Urinary bladder (tissue), 4 donors: ENCODE measurements around the gene ALPG. TPM values are rescaled to one million over a fixed set of nuclear protein-coding genes. Genes with fewer than 3 reads are reported as not detected.
"Not testable (repeated sequence)": the region's sequence is repeated elsewhere in the genome, so short reads cannot be mapped to it uniquely, and the experiment has no call there.

Experiments used
- DNase-seq: peaks from one replicate; pipeline ENCODE4 v3.0.0-alpha.2; 2015; ENCODE audit errors: extremely low spot score
- H3K27ac ChIP-seq: one replicate; pipeline ENCODE4 v1.5.1; 2013; ENCODE audit warnings: low read depth, mild to moderate bottlenecking, moderate library complexity
- H3K36me3 ChIP-seq: one replicate; pipeline ENCODE4 v1.6.1; 2013; ENCODE audit warnings: mild to moderate bottlenecking, moderate library complexity; ENCODE audit not compliant: insufficient read depth
- H3K4me1 ChIP-seq: one replicate; pipeline ENCODE4 v1.6.1; 2013; ENCODE audit warnings: mild to moderate bottlenecking, moderate library complexity; ENCODE audit not compliant: insufficient read depth
- H3K4me3 ChIP-seq: one replicate; pipeline ENCODE4 v1.5.1; 2013; ENCODE audit warnings: low read depth, low read length
- WGBS: extraction: QIAGEN DNeasy Blood & Tissue Kit; methylation state at CpG from one replicate; pipeline ENCODE4 v1.1.7; 2013; 5-methylcytosine and 5-hydroxymethylcytosine counted together
- polyA plus RNA-seq: library from polyadenylated mRNA; stranded (reverse); fragments of 200-250 nt; gene quantifications from one replicate; pipeline ENCODE4 v1.2.3, GENCODE V29; 2013
- total RNA-seq: library from RNA; depleted of rRNA; stranded (reverse); fragments of >200 nt; gene quantifications from one replicate; pipeline ENCODE4 v1.2.3, GENCODE V29; 2014
- donor health status: healthy with polysubstance abuse.
- donor health status: healthy.

ALPG gene
- total and polyA plus RNA-seq, 2 donors: not detected

DNA sequence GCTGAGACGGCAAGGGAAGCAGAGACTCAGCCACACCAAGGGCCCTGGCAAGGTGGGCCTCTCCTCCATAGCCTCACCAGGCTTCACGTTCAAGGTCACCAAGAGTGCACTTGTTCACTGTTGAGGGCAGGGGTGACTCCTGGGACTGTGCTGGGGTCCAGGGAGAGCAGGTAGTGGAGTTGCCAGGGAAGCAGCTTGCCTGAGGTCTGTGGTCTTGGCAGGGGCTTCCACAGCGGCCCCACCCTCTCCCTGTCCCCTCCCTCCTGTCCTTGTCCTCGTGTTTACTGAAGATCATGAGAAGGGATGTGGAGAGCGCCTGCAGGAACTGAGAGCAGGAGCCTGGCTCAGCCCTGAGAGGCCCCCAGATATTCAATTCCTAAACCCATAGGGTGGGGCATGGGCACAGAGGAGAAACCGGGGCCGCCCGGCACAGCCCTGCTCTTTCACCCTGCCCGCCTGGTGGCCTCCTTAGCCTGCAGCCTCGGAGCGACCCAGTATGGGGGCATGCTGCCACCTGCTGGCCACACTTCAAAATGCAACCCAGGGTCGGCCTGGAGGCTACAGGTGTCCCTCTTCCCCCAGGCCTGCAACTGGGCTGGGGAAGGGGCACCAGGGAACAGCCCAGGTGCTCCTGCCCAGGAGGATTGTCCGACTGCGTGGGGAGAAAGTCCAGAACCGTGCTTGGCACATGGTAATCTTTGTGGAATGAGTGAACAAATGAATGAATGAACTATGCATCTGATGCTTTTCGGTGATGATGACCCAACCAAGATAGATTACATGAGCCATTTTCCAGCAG lies 33.8 kb downstream of the ALPG start:
- H3K27ac ChIP-seq, H3K4me1 ChIP-seq, H3K36me3 ChIP-seq, H3K4me3 ChIP-seq: not testable (repeated sequence)
- WGBS: 22% methylated on average over 15 of the region's 16 CpGs
- DNase-seq: peak; percentile 21

GRCh38 chr2:232441147-232441651 lies 34.6 kb downstream of the ALPG start:
- no peak overlapping the region for H3K27ac ChIP-seq
- 73% methylated on average over 12 of the region's 12 CpGs for WGBS
- no peak overlapping the region for H3K4me3 ChIP-seq
- no peak for DNase-seq
- H3K36me3 ChIP-seq: no peaks in the 10 kb centered on the region
- no peaks in the 10 kb centered on the region for H3K4me1 ChIP-seq

GRCh38 chr2:232441922-232442321 lies 35.3 kb downstream of the ALPG start:
- not testable (repeated sequence) for H3K27ac ChIP-seq, H3K36me3 ChIP-seq, H3K4me3 ChIP-seq, DNase-seq, H3K4me1 ChIP-seq
- WGBS: 88% methylated on average over 9 of the region's 10 CpGs

DNA sequence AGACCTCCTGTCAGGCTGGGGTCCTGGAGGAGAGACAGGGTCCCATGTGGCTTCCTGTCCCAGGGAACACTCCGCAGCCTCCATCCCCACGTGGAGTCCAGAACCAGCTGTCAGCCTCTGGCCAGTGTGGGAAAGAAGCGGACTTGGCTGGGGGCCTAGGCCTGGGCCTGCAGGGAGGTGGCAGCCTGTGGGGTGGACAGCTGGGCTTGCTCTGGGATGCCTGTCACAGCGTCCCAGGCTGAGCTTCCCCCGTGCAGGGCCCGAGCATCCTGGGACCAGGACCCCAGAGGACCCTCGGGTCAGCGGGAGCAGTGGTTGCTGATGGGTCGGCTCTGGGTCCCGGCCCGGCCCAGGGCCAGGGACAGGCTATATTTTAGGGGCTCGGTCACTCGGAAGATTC lies 35.8 kb downstream of the ALPG start:
- not testable (repeated sequence) for H3K4me3 ChIP-seq
- 52% methylated on average over 13 of the region's 13 CpGs for WGBS

DNA sequence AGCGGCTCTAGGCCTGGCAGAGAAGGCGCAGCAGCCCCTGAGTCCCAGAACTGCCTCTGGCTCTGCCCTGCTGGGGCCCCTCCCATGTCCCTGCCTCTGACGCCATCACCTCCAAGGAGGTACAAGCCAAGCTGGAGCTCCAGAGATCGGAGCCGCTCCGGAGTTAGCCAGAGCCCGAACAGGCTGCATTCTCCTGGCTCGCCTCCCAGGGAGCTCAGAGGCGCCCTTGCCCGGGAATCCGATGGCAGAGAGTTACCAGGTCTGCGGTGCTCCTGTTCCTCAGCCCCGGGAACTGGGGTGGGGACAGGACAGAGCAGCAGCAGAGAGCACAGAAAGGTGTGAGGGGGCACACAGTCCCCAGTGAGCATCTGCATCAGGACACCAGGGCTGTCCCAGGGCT lies 36.4 kb downstream of the ALPG start:
- not testable (repeated sequence) for H3K4me3 ChIP-seq, H3K4me1 ChIP-seq, DNase-seq, H3K27ac ChIP-seq, H3K36me3 ChIP-seq
- WGBS: 63% methylated on average over 12 of the region's 13 CpGs

More for the DNA sequence above, 35.8 kb downstream of the ALPG start:
- not testable (repeated sequence) for H3K36me3 ChIP-seq, H3K4me1 ChIP-seq, DNase-seq, H3K27ac ChIP-seq

DNA sequence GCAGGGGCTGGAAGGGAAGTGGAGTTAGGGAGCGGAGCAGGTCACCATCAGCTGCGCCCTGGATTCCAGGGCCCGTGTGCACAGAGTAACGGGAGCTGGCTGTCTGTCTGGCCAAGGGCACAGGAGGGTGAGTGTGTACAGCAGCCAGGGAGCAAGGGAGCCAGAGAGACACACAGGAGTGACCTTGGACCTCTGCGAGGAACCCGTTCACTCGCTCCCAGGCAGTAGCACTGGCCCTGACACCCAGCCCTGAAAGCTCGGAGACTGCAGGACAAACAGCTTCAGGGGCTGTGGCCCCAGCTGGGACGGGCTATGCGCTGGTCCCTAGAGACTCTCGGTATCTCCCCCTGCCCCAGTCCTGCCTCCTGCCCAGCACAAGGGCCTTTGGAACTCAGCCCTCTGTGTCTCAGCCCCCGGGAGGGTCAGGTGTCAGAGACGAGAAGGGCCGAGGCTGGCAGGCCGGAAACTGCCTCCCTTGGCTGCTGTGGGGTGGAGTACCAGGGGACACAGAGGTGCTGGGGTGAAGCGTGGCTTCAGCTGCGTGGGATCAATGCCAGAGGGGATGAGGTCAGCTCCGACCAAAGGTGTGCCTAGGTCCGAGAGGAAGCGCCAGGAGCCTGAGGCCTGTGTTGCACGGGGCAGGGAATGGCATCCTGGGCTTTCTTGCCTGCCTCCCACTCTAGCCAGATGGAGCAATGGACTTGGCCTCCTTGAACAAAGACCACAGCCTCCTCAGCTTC lies 37.2 kb downstream of the ALPG start:
- H3K4me3 ChIP-seq, H3K27ac ChIP-seq, DNase-seq, H3K4me1 ChIP-seq, H3K36me3 ChIP-seq: not testable (repeated sequence)
- 76% methylated on average over 16 of the region's 21 CpGs for WGBS

DNA sequence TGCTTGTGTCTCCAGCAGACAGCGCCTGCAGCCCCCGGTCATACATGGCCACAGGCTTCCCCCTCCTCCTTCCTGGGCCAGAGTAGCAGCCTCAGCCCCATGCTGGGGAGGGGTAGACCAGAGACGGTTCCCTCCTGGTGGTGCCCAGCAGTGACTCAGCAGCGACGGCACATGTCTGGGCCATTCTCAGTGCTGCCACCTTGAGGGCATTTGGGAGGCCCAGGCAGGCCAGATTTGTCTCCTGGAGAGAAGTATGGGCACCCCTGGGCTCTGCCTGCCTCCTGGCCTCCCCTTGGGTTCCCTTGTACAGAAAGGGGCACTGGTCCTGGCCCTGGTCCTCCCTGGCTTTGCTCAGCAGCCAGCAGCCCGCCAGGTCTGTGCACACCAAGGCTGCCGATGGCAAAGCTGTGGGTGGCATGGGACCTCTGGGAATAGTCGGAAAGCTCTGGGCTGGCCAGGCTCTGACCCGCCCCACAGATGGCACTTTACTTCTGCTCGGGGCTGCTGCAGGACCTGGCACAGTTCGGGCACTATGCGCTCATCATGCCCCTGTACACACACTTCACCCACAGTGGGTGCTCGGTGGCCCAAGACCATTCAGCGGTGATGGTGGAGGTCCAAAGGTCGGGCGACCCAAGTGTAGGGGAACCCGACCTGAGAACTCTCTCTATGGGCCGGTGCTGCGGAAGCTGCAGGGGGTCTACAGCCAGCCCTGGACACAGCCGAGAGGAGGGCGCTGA lies 37.9 kb downstream of the ALPG start:
- 82% methylated on average over 21 of the region's 21 CpGs for WGBS
- H3K4me1 ChIP-seq: no peaks in the 10 kb centered on the region
- no peak for DNase-seq
- H3K36me3 ChIP-seq: no peaks in the 10 kb centered on the region
- H3K4me3 ChIP-seq: no peak overlapping the region
- no peak overlapping the region for H3K27ac ChIP-seq

DNA sequence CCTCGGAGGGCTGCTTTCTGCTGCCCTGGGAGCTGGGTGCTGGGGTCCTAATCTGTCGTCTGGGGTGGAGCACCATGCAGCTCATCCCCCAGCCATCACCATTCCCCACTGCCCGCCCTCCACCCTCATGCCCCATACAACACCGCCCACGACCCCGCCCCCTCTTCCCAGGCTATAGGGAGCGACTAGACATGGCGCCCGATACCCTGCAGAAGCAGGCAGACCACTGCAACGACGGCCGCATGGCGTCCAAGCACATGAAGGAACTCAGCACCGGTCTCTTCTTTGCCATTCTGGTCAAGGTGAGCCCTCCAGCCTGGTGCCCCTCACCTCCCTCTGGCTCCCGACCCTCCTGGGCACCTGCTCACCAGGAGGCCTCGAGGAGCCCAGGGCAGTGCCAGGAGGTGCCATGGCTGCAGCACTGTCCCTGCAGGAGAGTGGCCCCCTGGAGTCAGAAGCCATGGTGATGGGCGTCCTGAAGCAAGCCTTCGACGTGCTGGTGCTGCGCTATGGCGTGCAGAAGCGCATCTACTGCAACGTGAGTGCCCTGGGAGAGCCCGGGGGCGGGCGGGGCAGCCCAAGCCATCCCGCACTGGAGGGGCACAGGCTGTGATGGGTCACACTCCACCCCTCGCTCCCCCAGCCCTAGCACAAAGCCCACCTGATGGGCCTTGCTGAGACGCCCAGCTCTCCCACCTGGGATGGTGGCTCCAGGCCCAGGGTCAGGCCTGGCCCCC lies 38.7 kb downstream of the ALPG start:
- not testable (repeated sequence) for H3K4me3 ChIP-seq, H3K4me1 ChIP-seq, H3K36me3 ChIP-seq, DNase-seq, H3K27ac ChIP-seq
- WGBS: 86% methylated on average over 28 of the region's 29 CpGs

- not testable (repeated sequence) for H3K4me1 ChIP-seq, H3K27ac ChIP-seq, DNase-seq, H3K36me3 ChIP-seq, H3K4me3 ChIP-seq
- WGBS: 25% methylated on average over 8 of the region's 9 CpGs
Measured at GRCh38 chr2:232446266-232446777, 39.7 kb downstream of the ALPG start.

DNA sequence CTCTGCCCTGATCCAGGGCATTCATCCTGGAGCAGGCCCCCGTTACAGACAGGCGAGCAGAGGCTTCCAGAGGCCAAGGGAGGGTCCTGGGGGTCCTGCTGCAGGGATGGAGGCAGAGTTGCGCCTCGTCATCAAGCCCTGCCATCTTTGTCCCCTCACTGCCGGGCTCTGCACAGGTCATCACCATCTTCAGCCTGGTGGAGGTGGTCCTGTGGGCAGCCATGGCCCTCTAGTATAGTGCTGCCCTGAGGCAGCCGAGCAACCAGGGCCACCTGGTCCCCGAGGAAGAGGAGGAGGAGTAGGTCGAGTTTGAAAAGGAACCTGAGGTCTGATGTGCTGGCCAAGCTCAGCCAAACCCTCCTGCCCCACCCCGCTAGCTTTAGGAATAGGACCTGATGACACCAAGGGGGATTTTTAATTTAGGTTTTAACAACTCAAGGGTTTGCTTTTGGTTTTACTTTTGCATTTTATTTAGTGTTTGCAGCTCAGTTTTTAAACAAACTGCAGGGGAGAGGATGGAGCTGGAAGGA lies 40.5 kb downstream of the ALPG start:
- Histone ChIP-seq H3K4me1 (no peaks in the 10 kb centered on the region), H3K4me3 (no peak overlapping the region), H3K36me3 (no peaks in the 10 kb centered on the region), H3K27ac (no peak overlapping the region)
- no peak for DNase-seq
- WGBS: 81% methylated on average over 9 of the region's 9 CpGs

GRCh38 chr2:232447638-232448303 lies 41.1 kb downstream of the ALPG start:
- no peak overlapping the region for H3K27ac ChIP-seq
- H3K36me3 ChIP-seq: no peaks in the 10 kb centered on the region
- no peaks in the 10 kb centered on the region for H3K4me1 ChIP-seq
- H3K4me3 ChIP-seq: no peak overlapping the region
- WGBS: 84% methylated on average over 18 of the region's 18 CpGs
- DNase-seq: no peak

DNA sequence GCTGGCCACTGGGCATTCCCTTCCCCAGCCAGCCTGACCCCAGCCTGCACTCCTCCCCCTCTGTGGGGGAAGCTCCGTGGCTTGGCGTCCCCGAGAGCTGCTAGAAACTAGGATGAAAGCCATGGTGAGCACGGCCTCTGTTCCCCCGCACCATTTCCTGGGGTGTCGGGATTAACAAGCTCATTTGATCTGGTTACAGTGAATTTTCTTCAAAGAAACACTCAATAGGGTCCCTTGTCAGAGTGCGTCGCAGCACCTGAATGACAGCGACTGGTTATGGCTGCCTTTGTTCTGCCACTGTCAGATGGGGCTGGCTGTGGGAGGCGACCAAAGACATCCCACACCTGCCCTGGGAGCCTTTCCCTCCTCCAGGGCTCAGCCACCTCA lies 41.7 kb downstream of the ALPG start:
- H3K36me3 ChIP-seq: no peaks in the 10 kb centered on the region
- WGBS: 68% methylated on average over 10 of the region's 10 CpGs
- no peaks in the 10 kb centered on the region for H3K4me1 ChIP-seq
- DNase-seq: no peak
- H3K4me3 ChIP-seq: no peak overlapping the region
- no peak overlapping the region for H3K27ac ChIP-seq
